Kidney (tissue), 14 donors: ENCODE data around the gene TMEM213. TPM values are rescaled to one million over a fixed set of nuclear protein-coding genes. Genes with fewer than 3 reads are reported as not detected.

Experiments used
- DNase-seq, 5 donors: peaks; one replicate each; pipeline ENCODE4 v3.0.0-alpha.2; 2013 to 2020
- FAIRE-seq: peaks from 2 replicates; lab custom pipeline; 2012; peaks lifted over from hg19 to GRCh38; lab: Jason Lieb, UNC
- H3K27ac ChIP-seq, 2 donors: one replicate each; pipeline ENCODE4 v1.7.0; 2013; ENCODE audit warnings: low read depth in 2 of 2, low read length in 2 of 2, inconsistent platforms in 1 of 2
- H3K27me3 ChIP-seq: one replicate; pipeline ENCODE4 v1.7.1; 2013; ENCODE audit warnings: low read length, inconsistent platforms; ENCODE audit not compliant: control insufficient read depth, insufficient read depth
- H3K36me3 ChIP-seq, 3 donors: one replicate each; pipeline versions ENCODE4 v1.7.0 to v1.7.1; 2013; ENCODE audit warnings: low read length in 3 of 3, control low read depth in 1 of 3, inconsistent platforms in 1 of 3; ENCODE audit not compliant: insufficient read depth in 3 of 3, control insufficient read depth in 2 of 3
- H3K4me1 ChIP-seq, 3 donors: one replicate each; pipeline versions ENCODE4 v1.7.0 to v1.7.1; 2013; ENCODE audit warnings: low read length in 3 of 3, inconsistent platforms in 1 of 3, low read depth in 1 of 3; ENCODE audit not compliant: control insufficient read depth in 2 of 3, insufficient read depth in 2 of 3
- H3K4me3 ChIP-seq, 3 donors: one replicate each; pipeline versions ENCODE4 v1.7.0 to v1.8.1; 2013; ENCODE audit warnings: low read length in 3 of 3, control low read depth in 1 of 3, inconsistent platforms in 1 of 3
- H3K9ac ChIP-seq, 3 donors: one replicate each; pipeline versions ENCODE4 v1.7.0 to v1.7.1; 2013; ENCODE audit warnings: low read length in 3 of 3, control low read depth in 1 of 3, inconsistent platforms in 1 of 3
- H3K9me3 ChIP-seq, 3 donors: one replicate each; pipeline versions ENCODE4 v1.7.0 to v1.7.1; 2013; ENCODE audit warnings: low read length in 3 of 3, control low read depth in 1 of 3, inconsistent platforms in 1 of 3; ENCODE audit not compliant: control insufficient read depth in 2 of 3, insufficient read depth in 1 of 3
- intact Hi-C: fragments of 100-400 bp; cut with DNase I; formaldehyde crosslinking; loops from one replicate; pipeline ENCODE4 v1.11.1; 2022
- polyA plus RNA-seq: library from polyadenylated mRNA; stranded (reverse); fragments of 350-450 nt; fragmentation: Illumina TruSeq; extraction: RNeasy Lipid Tissue Mini Kit (QIAGEN cat#74804); gene quantifications from one replicate; pipeline ENCODE4 v1.2.3, GENCODE V29; 2014; ENCODE audit warnings: low read depth, low replicate concordance; ENCODE audit not compliant: insufficient read depth
- total RNA-seq: library from RNA; stranded (reverse); fragmentation: NEBNext Ultra II Directional; extraction: Animal tissue kit (Norgen Biotek cat#: 25700); gene quantifications from one replicate; pipeline ENCODE4 v1.2.1, GENCODE V29; 2021
- TF ChIP-seq, protein P1 (sequence below): IDR thresholded peaks from 3 replicates; pipeline ENCODE4 v1.5.1; 2012; ENCODE audit warnings: mild to moderate bottlenecking, moderate library complexity, borderline replicate concordance; ENCODE audit not compliant: insufficient read depth; ENCODE audit errors: extremely low read depth
- donor health status: control.
- donor health status: control.
- donor health status: control.
- donor health status: control.
- donor health status: control.
- donor health status: DM: yes; HTN: yes; CAD: no.
- donor health status: Normal renal cell carcinoma (clear cell type).

TMEM213 gene
- total and polyA plus RNA-seq, 2 donors from 2014 or later: 30.2 to 96.9 TPM

GRCh38 chr7:138835087-138835486, 37.3 kb downstream of the TMEM213 start:
- DNase-seq (no peak), FAIRE-seq (no peak)
- Histone ChIP-seq H3K27ac (no peak overlapping the region), H3K9ac (no peak overlapping the region), H3K4me1 (no peaks in the 10 kb centered on the region), H3K36me3 (peaks cover 0 to 15% (median 5%) of the 10 kb centered on the region in 3 donors), H3K9me3 (no peaks in the 10 kb centered on the region), H3K4me3 (no peak overlapping the region), H3K27me3 (no peaks in the 10 kb centered on the region)
- TF ChIP-seq, protein P1, sequence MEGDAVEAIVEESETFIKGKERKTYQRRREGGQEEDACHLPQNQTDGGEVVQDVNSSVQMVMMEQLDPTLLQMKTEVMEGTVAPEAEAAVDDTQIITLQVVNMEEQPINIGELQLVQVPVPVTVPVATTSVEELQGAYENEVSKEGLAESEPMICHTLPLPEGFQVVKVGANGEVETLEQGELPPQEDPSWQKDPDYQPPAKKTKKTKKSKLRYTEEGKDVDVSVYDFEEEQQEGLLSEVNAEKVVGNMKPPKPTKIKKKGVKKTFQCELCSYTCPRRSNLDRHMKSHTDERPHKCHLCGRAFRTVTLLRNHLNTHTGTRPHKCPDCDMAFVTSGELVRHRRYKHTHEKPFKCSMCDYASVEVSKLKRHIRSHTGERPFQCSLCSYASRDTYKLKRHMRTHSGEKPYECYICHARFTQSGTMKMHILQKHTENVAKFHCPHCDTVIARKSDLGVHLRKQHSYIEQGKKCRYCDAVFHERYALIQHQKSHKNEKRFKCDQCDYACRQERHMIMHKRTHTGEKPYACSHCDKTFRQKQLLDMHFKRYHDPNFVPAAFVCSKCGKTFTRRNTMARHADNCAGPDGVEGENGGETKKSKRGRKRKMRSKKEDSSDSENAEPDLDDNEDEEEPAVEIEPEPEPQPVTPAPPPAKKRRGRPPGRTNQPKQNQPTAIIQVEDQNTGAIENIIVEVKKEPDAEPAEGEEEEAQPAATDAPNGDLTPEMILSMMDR: no peak
- intact Hi-C loops: no loop called here

DNA sequence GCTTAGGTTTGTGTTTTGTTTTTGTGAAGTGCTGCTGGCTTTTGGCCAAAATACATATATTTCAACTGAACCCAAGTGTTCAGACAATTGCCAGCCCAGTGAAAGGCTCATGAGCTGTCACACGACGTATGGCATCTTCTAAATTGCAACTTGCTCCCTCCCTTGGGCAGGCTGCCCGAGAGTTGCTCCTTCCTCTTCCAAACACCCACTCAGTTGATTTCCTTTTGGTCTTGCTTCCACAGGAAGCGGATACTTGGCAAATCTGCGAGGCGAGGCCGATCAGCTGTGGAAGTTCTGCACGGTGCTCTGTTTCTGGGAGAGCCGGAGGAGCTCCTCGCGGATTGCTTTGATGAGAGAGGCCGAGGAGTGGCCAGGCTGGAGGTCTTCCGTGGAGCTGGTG, 39.8 kb downstream of the TMEM213 start:
- Histone ChIP-seq H3K9me3 (no peaks in the 10 kb centered on the region), H3K27ac (no peak overlapping the region), H3K27me3 (no peaks in the 10 kb centered on the region), H3K9ac (no peak overlapping the region), H3K36me3 (peaks cover 0 to 24% (median 7%) of the 10 kb centered on the region in 3 donors), H3K4me3 (peak overlapping the region in 1 of 3 donors; percentile 15), H3K4me1 (no peaks in the 10 kb centered on the region)
- TF ChIP-seq, protein P1: no peak
- intact Hi-C loops: no loop called here
- FAIRE-seq (no peak), DNase-seq (peak in 3 of 5 donors; percentile 15 to 62 (median 47))

DNA sequence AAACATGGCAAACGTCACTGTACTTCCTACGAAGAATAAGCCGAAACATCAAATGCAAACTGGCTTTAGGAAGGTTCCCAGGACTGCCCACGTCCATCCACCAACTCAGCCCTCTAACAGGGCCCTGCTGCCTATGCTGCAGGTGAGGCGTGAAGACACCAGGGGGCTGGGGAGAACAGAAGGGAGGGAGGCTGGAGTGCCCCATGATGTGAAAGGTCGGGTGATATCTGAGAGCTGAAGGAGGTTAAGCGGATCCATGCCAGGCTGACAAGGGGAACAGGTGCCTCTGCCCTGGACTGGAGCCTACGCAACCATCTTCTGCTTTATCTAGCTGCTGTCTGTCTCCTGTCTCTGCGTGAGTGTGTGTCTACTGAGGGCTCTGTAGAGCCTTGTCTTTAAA, 40.4 kb downstream of the TMEM213 start:
- Histone ChIP-seq H3K27me3 (no peaks in the 10 kb centered on the region), H3K36me3 (peaks cover 0 to 26% (median 7%) of the 10 kb centered on the region in 3 donors), H3K4me3 (peak overlapping the region in 1 of 3 donors; percentile 15), H3K9ac (no peak overlapping the region), H3K27ac (no peak overlapping the region), H3K4me1 (no peaks in the 10 kb centered on the region), H3K9me3 (no peaks in the 10 kb centered on the region)
- DNase-seq: peak in 3 of 5 donors; percentile 33 to 43 (median 39)
- TF ChIP-seq, protein P1: no peak
- no peak for FAIRE-seq
- intact Hi-C loops: no loop called here

GRCh38 chr7:138842111-138842510, 44.3 kb downstream of the TMEM213 start:
- no peaks in the 10 kb centered on the region for H3K27me3 ChIP-seq
- H3K36me3 ChIP-seq: peaks cover 0 to 23% (median 10%) of the 10 kb centered on the region in 3 donors
- H3K9ac ChIP-seq: no peak overlapping the region
- H3K4me1 ChIP-seq: no peaks in the 10 kb centered on the region
- no peak overlapping the region for H3K27ac ChIP-seq
- DNase-seq: no peak
- intact Hi-C loops: no loop called here
- no peak for FAIRE-seq
- no peak overlapping the region for H3K4me3 ChIP-seq
- TF ChIP-seq, protein P1: no peak
- H3K9me3 ChIP-seq: no peaks in the 10 kb centered on the region
